GM18867 (cell line): ENCODE measurements around the gene TMPRSS9.
"Not testable (repeated sequence)": the region's sequence is repeated elsewhere in the genome, so short reads cannot be mapped to it uniquely, and the experiment has no call there.

Experiments used
- ATAC-seq: cut with Tn5 transposase; IDR thresholded peaks from one replicate; pipeline ENCODE4 v1.9.1; 2021; ENCODE audit warnings: mild to moderate bottlenecking, moderate library complexity; ENCODE audit not compliant: unreplicated experiment

The TMPRSS9 gene

DNA sequence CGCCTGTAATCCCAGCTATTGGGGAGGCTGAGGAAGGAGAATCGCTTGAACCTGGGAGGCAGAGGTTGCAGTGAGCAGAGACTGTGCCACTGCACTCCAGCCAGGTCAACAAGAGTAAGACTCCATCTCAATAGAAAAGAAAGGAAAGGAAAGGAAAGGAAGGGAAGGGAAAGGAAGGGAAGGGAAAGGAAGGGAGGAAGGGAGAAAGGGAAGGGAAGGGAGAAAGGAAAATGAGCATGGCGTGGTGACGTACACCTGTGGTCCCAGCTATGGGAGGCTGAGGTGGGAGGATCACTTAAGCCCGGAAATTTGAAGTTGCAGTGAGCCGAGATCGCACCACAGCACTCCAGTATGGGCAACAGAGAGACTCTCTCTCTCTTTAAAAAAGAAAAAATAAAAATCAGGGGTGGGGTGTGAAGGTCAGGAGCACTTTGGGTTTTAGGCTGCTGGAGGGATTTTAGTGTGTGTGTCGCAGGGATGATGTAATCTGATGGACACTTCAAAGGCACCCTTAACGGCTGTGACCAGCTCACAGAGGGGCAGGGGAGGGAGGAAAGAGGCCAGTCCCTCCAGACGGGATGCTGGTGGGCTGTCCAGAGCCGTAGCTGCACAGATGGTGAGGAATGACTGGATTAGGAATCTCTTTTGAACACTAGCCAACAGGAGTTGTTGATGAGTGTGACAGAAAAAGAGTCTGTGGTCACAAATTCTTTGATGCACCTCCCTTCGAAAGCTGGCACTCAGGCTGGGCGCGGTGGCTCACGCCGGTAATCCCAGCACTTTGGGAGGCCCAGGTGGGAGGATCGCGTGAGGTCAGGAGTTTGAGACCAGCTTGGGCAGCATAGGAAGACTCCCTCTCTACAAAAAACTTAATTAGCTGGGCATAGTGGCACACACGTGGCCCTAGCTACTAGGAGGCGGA is 27.6 kb downstream of the TMPRSS9 start:
- no peak for ATAC-seq

DNA sequence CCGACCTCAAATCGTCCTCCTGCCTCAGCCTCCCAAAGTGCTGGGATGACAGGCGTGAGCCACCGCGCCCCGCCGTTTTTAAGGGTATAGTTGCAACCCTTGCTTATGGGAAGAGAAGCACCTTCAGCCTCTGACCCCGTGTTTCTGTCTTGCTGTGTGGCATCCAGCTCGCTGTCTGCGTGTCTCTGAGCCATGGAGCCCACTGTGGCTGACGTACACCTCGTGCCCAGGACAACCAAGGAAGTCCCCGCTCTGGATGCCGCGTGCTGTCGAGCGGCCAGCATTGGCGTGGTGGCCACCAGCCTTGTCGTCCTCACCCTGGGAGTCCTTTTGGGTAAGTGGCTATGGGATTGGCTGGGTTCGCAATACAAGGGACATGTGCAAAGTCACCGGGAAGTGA is 29.5 kb downstream of the TMPRSS9 start:
- ATAC-seq: no peak

DNA sequence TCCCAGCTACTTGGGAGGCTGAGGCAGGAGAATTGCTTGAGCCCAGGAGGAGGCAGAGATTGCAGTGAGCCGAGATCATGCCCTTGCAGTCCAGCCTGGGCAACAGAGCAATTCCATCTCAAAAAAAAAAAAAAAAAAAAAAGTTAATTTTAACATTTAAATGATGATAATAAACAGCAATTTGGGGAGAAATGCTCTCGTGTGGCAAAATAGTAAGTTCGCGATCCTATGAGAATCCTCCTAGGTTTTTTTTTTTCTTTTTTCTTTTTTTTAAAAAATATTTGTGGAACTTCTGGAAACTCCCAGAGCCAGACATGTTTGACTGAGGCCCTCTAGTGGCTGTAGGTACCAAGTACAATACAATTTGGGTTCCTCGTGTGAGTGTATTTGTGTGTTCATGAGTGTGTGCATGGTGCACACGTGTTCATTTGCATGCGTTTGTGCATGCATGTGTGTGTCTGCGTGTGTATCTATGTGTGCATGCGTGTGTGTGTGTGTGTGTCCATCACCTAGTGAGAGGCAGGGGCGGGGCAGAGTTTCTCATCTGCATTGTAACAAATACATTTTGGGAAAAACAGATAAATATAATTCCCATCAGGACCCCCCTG is 31.2 kb downstream of the TMPRSS9 start:
- ATAC-seq: no peak

DNA sequence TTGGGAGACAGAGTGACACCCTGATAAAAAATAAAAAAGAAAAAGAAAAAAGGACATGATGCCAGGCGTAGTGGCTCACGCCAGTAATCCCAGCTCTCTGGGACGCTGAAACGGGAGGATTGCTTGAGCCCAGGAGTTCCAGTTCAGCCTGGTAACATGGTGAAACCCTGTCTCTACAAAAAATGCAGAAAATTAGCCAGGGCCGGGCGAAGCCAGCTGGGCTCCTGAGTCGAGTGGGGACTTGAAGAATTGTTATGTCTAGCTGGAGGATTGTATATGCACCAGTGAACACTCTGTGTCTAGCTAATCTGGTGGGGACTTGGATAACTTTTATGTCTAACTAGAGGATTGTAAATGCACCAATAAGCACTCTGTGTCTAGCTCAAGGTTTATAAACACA is 32.3 kb downstream of the TMPRSS9 start:
- ATAC-seq: no peak

DNA sequence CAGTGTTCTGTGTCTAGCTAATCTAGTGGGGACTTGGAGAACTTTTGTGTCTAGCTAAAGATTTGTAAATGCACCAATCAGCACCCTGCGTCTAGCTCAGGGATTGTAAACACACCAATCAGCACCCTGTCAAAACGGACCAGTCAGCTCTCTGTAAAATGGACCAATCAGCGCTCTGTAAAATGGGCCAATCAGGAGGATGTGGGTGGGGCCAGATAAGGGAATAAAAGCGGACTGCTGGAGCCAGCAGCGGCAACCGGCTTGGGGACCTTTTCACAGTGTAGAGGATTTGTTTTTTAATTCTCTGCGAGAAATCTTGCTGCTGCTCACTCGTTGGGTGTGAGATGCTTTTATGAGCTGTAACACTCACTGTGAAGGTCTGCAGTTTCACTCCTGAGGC is 32.8 kb downstream of the TMPRSS9 start:
- ATAC-seq: not testable (repeated sequence)

DNA sequence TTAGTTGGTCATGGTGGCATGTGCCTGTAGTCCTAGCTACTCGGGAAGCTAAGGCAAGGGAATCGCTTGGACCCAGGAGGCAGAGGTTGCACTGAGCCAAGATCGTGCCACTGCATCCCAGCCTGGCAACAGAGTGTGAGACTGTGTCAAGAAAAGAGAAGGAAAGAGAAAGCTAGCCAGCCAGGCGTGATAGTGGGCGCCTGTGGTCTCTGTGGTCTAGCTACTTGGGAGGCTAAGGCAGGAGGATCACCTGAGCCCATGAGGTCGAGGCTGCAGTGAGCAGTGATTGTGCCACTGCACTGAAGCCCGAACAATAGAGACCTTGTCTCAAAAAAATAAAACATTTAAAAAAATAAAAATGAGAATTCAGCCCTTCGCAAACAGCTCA is 34.0 kb downstream of the TMPRSS9 start:
- ATAC-seq: peak; percentile 12

DNA sequence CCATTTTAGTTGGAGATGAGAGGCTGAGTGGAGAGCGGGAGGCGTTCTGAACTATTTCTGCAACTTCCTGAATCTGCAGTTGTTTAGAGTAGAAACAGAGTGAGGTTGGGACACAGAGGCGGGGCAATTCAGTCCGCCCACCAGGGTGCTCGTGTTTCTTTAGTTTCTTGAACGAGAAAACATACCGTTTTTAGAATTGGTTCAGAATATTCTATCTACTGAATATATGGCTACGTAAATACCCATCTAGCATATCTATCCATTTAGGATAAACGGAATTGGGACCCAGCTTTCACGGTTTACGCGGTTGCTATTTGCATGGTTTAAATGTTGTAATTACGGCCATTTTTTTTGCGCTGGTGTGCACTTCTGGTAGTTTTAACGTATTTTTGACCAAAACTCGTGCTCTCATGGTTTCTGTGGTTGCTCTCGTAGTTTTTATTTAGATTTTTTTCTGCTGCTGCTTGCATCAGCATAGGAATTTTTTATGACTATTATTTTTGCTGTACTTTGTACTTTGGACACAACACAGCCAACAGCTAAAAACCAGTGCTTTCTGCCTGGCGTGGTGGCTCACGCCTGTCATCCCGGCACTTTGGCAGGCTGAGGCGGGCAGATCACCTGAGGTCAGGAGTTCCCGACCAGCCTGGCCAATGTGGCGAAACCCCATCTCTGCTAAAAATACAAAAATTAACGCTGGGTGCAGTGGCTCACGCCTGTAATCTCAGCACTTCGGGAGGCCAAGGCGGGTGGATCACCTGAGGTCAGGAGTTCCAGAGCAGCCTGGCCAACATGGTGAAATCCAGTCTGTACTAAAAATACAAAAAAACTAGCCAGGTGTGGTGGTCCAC is 34.6 kb downstream of the TMPRSS9 start:
- ATAC-seq: peak; percentile 46

DNA sequence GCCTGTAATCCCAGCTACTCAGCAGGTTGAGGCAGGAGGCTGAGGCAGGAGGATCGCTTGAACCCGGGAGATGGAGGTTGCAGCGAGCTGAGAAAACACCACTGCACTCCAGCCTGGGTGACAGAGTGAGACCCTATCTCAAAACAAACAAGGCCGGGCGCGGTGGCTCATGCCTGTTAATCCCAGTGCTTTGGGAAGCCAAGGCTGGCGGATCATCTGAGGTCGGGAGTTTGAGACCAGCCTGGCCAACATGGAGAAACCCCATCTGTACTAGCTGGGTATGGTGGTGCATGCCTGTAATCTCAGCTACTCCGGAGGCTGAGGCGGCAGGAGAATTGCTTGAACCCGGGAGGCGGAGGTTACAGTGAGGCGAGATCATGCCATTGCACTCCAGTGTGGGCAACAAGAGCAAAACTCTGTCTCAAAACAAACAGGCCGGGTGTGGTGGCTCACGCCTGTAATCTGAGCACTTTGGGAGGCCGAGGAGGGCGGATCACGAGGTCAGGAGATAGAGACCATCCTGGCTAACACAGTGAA is 35.3 kb downstream of the TMPRSS9 start:
- ATAC-seq: not testable (repeated sequence)

DNA sequence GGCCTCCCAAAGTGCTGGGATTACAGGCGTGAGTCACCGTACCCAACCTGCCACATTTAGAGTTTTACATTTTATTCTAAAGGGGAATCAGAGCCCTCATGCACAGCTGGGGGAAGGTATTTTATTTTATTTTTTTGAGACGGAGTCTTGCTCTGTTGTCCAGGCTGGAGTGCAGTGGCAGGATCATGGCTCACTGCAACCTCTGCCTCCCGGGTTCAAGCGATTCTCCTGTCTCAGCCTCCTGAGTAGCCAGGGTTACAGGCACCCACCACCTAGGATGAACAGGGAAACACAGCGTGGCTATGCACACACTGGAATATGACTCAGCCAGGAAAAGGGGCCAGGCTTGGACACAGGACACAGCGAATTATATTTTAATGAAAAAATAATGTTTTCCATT is 37.1 kb downstream of the TMPRSS9 start:
- not testable (repeated sequence) for ATAC-seq

DNA sequence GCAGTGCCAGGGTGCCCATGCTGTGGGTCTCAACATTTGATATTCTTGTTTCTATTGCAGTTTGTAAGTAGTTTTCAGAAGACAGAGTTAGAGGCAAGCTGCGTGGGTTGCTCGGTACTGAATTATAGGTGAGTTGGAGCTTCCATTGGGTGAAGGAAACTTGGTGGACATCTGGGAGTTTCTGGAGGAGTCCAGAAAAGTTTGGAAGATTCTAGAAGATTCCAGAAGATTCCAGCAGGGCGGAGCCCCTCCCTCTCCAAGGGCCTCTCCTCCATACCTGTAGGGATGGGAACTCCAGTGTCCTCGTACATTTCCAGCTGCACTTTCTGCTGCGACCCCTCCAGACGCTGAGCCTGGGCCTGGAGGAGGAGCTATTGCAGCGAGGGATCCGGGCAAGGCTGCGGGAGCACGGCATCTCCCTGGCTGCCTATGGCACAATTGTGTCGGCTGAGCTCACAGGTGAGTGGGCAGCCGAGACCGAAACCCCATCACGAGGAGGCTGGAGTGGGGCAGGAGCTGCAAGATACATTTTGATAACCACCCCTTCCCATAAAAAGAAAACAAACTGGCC is 38.8 kb downstream of the TMPRSS9 start:
- ATAC-seq: no peak

DNA sequence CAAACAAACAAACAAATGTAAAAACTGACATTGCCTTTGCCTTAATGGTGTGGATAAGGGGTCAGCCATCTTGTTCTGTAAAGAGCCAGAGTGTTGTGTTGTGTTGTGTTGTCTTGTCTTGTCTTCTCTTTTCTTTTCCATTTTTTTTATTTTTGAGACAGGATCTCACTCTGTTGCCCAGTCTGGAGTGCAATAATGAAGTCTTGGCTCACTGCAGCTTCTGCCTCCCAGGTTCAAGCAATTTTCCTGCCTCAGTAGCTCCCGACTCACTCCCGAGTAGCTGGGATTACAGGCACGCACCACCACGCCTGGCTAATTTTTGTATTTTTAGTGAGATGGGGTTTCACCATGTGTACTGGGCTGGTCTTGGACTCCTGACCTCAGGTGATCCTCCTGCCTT is 39.5 kb downstream of the TMPRSS9 start:
- no peak for ATAC-seq

DNA sequence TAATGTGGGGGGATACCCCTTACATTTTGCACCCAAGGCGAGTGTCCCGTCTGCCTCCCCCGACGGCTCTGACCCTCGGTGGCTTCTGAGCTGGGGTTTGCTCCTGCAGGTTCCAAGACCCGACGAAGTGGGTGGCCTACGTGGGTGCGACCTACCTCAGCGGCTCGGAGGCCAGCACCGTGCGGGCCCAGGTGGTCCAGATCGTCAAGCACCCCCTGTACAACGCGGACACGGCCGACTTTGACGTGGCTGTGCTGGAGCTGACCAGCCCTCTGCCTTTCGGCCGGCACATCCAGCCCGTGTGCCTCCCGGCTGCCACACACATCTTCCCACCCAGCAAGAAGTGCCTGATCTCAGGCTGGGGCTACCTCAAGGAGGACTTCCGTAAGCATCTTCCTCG is 48.2 kb downstream of the TMPRSS9 start:
- ATAC-seq: no peak

DNA sequence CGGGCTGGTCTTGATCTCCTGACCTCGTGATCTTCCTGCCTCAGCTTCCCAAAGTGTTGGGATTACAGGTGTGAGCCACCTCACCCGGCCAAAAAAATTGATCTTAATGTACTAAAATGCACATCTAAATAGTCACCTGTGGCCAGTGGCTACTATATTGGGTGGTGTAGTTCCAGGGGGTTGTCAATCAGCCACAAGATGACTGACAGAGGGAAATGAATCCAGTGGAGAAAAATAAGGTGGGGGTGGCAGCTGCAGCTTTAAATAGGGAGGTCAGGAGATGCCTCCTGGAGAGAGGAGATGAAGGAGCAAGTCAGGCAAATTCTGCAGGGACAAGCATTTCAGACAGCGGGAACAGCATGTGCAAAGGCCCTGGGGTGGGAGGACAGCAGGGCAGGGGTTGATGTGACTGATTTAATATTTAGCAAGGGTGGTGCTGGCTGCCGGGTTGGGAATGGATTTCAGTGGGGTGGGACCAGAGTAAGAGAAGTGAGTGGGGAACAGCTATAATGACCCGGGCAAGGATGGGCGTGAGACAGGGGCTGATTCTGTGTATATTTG is 49.4 kb downstream of the TMPRSS9 start:
- ATAC-seq: no peak

DNA sequence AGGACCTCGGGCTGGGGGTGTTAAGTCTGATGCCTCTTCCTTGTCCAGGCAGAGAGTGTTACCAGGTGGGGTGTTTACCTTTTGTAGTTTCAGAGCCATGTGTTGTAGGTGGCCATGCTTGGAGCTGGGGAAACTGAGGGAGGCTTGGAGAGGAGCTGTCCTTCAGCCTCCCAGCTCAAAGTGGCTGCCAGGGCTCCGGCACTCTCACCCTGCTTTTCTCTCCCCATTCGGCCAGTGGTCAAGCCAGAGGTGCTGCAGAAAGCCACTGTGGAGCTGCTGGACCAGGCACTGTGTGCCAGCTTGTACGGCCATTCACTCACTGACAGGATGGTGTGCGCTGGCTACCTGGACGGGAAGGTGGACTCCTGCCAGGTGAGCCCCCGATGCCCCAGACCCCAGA is 50.0 kb downstream of the TMPRSS9 start:
- ATAC-seq: no peak

DNA sequence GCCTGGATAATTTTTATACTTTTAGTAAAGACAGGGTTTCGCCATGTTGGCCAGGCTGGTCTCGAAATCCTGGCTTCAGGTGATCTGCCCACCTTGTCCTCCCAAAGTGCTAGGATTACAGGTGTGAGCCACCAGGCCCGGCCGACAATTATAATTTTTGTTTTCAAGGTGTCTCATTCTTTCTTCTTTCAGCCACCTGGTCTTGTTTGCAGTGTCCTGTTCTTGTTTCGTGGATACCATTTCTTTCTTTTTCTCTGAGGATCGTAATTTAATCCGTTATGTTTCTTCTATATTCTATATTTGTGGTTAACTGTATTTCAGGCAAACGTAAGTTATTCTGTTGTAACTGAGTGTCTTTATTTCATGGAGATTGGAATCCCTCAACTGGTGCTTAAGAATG is 51.6 kb downstream of the TMPRSS9 start:
- no peak for ATAC-seq

DNA sequence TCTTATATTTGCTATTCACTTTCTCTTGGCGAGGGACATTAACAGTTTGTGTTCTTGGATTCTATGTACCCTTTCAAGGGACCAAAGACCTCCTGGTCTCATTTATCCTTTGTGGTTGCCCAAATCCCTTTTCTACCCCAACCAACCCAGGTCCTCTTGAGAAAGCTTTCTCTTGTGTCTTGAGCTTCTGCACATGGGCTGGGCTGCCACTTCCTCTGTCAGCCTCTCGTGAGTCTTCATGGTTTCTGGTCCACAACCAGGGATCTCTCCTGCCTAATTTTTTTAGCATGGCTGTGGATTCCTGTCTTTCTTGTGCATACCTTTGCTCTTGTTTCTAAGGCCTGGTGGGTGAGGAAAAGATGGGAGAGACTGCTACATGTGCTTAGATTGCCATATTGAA is 52.4 kb downstream of the TMPRSS9 start:
- ATAC-seq: no peak

DNA sequence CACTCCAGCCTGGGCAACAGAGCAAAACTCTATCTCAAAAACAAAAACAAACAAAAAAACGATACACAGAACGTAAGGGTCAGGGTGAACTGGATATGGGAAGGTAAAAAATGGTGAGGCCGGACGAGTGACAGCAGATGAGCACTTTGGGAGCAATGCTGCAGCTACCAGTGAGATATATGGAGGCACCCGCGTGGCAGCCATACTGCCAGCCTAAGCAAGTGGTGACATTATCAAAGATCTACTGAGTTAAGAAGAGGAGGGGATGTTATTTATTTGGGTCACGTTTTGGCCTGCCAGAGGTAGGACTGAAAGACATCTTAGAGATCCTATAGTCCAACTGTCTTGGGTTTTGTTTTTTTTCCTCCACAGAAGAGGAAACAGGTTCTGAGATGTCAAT is 53.1 kb downstream of the TMPRSS9 start:
- no peak for ATAC-seq

DNA sequence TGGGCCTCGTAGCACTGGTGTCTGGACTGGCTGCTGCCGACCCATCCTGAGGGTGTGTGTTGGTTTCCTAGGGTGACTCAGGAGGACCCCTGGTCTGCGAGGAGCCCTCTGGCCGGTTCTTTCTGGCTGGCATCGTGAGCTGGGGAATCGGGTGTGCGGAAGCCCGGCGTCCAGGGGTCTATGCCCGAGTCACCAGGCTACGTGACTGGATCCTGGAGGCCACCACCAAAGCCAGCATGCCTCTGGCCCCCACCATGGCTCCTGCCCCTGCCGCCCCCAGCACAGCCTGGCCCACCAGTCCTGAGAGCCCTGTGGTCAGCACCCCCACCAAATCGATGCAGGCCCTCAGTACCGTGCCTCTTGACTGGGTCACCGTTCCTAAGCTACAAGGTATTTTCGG is 53.6 kb downstream of the TMPRSS9 start:
- no peak for ATAC-seq

DNA sequence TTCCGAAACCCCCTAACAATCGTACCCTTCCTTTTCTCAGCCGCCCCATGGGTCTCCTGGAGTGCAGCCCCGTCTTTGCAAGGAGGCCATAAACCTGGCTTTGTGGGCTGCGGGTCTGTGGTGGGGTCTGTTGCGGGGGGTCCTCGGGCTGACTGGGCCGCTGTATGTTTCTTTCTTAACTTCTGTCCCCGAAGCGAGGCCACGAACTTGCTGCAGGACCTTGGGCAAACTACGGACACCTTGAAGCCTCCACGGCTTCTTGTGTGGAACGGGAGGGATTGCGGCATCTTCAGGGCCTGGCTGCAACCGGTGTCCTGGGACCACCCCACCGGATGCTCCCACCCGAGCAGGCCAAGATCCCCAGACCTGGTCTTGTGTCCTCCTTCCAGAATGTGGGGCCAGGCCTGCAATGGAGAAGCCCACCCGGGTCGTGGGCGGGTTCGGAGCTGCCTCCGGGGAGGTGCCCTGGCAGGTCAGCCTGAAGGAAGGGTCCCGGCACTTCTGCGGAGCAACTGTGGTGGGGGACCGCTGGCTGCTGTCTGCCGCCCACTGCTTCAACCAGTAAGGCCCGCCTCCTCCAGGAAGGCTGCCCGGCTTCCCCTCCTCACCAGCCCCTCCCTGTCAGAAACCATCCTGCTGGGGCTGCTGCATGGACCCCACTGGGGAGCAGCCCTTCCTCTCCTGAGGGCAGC is 55.4 kb downstream of the TMPRSS9 start:
- no peak for ATAC-seq

DNA sequence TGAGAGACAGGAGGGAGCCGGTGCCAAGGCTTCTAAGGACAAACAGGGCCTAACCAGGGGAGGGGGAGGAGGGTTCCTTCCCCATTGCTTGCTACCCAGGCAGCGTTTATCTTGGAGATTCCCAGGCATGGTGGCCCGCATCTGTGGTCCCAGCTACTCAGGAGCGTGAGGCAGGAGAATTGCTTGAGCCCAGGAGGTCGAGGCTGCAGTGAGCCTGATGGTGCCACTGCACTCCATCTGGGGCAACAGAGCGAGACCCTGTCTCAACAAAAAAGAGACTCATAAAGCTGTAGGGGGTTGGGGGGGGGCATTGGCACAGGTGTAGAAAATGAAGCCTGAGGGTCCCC is 55.9 kb downstream of the TMPRSS9 start:
- ATAC-seq: no peak
